GM19395 (cell line): ENCODE results near the gene LRRC25.

Experiments used
- ATAC-seq: cut with Tn5 transposase; IDR thresholded peaks from one replicate; pipeline ENCODE4 v1.9.1; 2021; ENCODE audit warnings: mild to moderate bottlenecking, moderate library complexity; ENCODE audit not compliant: unreplicated experiment

Gene LRRC25

GRCh38 chr19:18397242-18398202 lies at the start of gene LRRC25:
Gene LRRC25, minus strand, starts transcription at chr19:18397622. Its CDS starts 659 bp downstream, at chr19:18396963.
- ATAC-seq: no peak

DNA sequence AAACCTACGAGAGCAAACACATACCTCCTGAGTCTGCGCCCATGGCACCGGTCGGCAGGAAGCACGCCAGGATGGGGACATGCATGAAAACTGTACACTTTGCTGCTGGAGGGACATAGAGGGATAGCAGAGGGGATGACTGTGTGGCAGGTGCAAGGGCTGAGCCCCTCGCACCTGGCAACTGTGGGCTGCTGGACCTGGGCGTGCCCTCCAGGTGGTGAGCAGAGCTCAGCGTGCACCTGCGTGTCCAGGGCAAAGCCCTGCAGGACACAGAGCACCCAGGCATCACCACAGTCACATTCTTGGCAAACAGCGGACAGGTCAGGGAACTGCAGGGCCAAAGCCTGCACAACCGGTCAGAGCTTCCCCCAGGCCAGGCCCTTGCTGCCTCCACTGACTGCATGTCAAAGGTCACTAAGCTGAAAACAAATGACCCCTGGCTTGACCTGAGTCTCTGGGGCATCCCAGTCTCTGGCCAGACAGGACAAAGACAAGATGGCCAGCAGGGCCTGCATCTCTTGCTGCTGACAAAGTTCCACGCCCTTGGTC lies 49.5 kb upstream of the LRRC25 start:
- ATAC-seq: no peak

- ATAC-seq: no peak
These were observed 48.9 kb upstream of the LRRC25 start for GRCh38 chr19:18446145-18446810.

DNA sequence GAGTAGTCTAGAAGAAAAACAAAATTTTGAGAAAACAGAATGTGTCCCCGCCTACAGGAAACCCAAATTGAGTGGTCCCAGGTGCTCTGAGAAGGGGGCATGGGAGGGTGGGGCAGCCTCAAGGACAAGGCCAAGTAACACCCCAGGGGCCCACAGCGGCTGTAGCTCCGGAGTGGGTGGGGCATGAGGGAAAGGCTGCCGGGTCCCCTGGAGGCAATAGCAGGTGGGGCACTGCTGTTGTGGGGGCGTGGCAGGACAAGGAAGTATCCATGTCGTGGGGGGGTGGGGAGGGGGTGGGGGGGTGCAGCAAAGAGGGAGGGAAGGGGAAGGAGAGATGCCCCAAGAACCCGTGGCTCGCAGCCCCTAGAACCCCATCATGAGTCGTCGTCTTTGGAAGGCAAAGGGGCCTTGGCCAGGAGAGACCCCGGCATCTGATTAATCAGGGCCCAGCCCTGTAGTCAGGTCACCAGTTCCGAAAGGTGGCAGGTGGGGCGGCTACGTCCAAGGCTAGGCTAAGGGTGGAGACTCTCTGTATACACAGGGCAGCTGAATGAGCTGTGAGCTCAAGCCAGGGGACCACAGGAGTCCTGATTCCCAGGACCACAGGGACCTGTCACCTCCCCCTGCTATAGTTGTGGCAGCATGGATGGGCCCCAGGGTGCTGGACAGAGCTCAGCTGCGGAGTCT lies 48.0 kb upstream of the LRRC25 start:
- no peak for ATAC-seq

DNA sequence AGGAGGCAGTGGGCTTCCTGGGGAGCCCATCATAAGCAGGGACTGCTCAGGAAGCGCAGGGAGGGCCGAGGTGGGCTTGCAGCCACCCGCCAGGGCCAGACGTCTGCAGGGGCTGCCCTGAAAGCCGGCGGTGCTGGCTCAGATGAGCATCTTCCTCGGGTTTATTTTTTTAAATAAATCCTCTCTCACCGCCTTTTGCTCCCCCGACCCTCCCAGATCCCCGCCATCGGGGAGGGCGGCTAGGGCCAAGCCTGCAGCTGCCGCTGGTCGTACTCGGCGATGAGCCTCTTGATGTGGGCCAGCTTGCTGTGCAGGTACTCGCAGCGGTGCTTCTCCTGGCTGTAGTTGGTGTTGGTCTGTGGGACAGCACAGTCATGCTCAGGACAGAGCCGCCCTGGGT lies 47.1 kb upstream of the LRRC25 start:
- ATAC-seq: no peak

DNA sequence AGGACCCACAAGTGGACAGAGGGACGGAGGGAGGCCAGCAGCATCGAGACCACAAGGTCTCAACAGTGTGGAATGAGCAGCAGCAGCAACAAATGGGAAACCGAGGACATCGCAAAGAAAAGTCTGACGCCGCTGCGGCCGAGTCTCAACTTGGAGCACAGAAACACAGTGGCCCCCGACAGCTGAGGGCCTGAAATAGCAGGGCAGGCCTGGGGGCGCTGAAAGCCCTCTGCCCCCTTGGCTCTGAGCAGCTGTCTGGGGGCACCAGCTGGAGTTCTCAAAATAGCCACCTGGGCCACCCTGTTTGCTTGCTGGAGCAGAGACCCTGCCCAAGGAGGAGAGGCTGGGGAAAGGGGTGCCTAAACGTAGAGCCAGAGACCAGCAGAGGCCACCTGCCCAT lies 46.4 kb upstream of the LRRC25 start:
- no peak for ATAC-seq

DNA sequence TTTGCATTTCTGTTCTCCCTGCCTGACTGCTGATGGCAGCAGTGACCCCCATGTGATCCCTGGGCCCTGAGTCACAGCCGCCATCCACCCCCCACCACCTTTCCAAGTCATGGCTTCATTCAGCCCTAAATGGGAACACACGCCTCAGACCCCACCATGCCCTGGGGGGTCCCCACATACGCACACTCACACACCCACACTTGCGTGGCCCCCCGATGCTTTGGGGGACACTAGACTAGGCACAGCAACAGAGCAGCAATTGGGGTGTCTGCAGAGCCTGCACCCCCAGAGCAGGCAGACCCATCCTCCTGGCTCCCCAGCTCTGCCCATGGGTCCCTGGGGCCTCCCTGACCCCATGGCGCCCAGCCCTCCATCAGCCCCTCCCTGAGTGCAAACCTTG lies 46.0 kb upstream of the LRRC25 start:
- ATAC-seq: no peak

- no peak for ATAC-seq
These were observed 45.5 kb upstream of the LRRC25 start for GRCh38 chr19:18442941-18443340.

GRCh38 chr19:18441804-18442788 lies 44.7 kb upstream of the LRRC25 start:
- no peak for ATAC-seq

- ATAC-seq: no peak
These were observed 43.7 kb upstream of the LRRC25 start for GRCh38 chr19:18440936-18441803.

DNA sequence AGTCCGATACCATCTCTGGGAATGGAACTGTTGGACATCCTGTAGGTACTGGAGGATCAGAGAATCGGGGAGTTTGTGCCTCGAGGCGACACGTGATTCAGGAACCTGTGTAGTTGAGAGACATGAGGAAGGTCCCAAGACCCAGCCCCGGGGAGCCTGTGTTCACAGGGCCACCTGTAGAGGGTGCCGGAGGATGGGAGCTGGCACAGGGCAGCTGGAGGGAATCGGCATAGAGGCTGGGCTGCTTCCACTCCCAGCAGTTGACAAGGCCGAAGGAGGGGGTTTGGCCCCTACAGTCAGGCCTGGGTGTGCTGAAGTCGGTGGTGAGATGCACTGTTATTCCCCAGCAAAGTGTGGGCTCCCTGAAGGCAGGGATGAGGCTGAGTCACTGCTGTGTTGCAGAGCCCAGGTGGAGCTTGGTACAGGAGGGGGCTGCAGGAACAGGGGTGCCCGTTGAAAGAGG lies 43.0 kb upstream of the LRRC25 start:
- no peak for ATAC-seq

GRCh38 chr19:18439910-18440237 lies 42.5 kb upstream of the LRRC25 start:
- ATAC-seq: no peak

DNA sequence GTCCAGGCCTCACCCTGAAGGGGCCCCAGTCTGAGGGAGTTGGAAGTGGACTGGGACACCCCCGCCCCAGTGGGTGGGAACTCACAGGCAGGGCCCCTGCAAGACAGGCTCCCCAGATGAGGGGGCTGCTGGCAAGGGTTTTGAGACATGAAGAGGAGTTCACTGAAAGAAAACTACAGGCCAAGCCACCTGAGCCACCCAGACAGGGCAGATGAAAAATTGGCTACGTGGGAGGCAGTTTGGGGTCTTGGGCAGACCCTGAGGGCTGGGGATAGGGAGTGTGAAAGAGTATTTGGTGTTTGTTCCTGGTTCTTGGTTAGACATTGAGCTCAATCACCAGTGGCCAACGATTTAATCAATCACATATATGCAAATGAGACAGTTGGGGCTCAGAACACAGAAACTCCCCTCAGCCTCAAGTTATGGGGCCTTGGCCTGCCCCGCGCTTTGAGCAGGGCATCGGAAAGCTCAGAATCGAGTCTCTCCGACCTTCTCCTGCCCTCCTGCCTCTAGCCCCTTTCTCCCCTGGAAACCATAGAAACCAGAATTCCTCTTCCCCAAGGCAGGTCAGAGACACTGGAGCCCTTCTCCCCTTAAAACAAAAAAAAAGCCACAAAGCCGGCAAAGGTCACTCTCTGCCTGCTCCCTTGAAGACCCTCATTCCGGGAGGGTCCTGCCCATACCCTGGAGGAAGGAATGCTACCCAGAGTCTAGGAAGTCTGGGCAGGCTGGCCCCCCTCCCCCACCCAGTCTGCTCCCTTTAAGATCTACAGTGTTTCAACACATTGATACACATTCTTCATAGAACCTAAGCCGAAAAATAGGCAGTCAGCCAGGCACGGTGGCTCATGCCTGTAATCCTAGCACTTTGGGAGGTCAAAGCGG lies 41.8 kb upstream of the LRRC25 start:
- no peak for ATAC-seq

DNA sequence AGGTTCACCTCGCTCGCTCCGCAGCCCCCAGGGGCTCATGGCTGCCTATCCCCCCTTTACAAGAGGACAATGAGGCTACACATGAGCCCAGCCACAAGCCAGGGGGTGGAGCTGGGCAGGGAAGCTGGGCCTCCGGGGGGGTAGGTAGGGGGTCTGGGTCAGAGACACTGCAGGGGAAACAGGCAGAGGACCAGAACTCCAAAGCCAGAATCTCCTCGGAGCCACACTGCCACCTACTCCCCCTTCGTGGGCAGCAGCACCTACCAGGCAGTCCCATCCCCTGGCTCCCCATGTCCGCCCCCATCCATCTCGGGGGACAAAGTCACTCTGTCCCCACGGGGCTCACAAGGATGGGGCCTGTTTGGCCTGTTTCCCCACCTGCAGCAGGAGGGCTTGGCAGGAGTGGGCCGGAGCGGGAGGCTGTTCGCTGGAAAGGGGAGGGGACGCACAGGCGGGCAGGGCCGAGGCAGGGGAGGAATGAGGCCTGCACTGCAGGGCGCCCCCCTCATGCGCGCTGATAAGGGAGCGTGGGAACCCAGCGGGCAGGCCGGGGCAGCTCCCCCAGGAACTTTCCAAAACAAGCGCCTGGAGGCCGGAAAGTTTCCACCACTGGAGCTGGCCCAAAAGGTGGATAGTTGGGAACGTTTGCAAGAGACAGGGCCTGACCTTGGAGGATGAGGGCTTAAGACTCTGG lies 41.1 kb upstream of the LRRC25 start:
- ATAC-seq: no peak

GRCh38 chr19:18437491-18438330 lies 40.3 kb upstream of the LRRC25 start, which contains the start of gene ISYNA1:
Gene ISYNA1, minus strand, starts transcription at chr19:18438133. Its CDS starts 154 bp downstream, at chr19:18437979.
- no peak for ATAC-seq

DNA sequence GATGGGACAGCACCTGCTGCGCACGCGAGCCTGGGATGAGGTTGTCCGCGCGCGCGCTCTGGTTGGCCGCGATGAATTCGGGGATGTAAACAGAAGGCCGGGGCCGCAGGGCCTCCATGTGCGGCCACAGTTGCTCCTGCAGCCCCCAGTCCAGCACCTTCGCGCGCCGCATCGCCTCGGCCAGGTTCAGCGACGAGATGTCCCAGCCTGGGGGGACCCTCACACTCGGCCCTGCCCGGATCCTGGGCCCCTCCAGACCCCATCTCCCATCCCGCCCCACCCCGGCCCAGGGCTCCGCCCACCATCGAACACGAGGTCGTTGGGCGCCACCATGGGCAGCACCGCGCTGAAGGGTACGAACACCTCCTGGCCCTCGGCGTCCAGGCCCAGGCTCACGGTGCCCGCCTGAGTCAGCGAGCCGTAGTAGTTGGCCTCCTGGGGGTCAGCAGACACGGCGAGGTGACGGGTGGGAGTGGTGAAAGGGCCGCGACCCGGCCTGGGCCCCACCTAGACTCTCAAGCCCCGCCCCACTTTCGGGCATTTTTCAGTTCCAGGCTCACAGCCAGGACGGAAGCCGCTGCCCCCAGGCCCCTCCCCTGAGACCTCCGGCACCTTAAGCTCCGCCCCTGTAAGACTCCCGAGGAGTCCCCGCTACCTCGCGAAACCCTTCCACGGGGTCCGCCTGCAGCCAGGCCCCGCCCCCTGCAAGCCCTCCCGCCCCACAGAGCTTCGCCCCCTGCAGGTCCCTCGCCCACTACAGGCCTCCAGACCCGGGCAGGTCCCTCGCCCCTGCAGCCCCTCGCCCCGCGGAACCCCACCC lies 39.5 kb upstream of the LRRC25 start:
- peak; percentile 59 for ATAC-seq
